ENCODE data around the gene ZSCAN12. TPM values are rescaled to one million over a fixed set of nuclear protein-coding genes. Genes with fewer than 3 reads are reported as not detected.

Gene ZSCAN12
- total RNA-seq, 1 experiment from 2014 or later, result 6.3 TPM

DNA sequence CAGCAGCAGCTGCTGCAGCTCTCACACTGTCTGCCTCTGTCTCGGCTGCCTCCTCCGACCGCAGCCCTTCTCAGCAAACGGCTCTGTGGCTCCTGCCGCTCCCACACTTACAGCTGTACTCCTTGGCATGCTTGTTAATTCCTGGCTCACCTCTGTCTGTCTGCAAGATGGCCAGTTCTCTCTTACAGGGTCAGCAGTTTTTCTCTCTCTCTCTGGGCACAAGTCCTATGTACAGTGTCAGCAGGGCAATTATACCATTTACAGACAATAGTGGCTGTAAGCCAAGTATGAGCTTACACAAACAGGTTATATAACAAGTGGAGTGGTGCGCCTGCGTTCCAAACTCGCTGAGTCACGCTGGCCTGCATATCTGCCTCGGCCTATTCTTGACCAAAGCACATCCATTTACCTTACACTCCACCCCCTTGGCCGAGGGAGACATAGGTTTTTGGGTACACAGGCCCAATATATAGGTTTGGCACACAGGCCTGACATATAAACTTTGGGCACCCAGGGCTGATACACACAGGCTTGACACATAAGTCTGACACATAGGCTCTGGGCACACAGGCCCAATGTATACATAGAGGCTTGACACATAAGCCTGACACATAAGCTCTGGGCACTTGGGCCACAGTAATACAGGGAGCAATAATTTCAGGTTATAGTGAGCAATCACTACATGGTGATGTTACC lies 45.4 kb downstream of the ZSCAN12 start:
- DNase-seq (ENCODE audit: low read depth), result peak; percentile 76

DNA sequence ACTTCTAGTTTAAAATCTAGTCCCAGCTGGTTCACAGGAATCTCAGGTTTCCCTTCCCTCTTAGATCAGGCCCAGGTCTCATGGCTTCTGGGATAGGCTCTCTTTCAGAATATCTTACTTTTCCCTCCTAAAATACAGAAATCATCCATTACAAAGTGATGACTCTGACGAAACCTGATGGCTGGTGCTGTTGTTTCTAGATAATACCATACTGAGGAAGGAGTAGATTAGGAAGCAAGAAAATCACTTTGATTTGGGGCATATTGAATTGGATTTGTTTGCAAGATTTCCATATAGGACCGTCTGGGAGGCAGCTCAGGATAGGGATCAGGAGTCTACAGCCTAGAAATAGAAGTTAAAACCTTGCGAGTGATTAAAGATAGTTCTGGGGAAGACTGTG lies 46.2 kb downstream of the ZSCAN12 start:
- DNase-seq (ENCODE audit: low read depth), result peak; percentile 27

DNA sequence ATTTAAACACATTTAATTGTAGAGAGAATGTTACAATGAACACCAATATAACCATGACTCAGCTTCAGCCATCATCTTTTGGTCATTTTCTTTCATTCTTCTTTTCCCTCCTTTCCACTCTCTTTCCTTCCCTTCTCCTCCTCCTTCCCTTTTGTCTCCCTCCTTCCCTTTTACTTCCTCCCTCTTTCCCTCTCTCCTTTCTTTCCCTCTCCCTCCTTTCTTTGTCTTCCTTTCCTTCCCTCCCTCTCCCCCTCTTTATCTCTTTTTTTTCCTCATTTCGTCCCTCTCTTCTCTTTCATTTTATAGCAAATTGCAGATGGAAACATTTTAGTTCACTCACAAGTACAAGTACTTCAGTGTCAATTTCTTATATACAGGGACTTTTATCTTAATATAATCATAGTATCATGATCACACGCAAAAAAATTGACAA lies 48.0 kb downstream of the ZSCAN12 start:
- DNase-seq (ENCODE audit: low read depth), result no peak

DNA sequence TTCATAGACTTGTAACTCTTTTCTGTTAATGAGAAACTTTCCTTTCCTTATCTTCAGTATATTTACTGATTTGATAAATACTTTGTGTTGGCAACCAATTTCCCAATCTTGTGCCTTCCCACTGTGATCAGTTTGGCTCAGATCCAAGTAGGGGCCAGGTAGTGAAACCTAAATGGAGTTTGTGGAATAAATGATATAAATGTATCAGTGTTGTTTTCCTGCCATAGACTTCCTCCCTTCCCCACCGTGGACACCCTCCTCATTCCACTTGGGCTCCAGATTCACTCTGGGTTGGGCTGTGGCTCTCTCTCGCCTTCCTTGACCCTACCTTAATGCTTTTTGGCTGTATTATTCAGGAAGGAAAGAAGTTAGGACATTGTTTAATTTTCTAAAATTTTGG lies 48.5 kb downstream of the ZSCAN12 start:
- DNase-seq (ENCODE audit: low read depth), result peak; percentile 13

DNA sequence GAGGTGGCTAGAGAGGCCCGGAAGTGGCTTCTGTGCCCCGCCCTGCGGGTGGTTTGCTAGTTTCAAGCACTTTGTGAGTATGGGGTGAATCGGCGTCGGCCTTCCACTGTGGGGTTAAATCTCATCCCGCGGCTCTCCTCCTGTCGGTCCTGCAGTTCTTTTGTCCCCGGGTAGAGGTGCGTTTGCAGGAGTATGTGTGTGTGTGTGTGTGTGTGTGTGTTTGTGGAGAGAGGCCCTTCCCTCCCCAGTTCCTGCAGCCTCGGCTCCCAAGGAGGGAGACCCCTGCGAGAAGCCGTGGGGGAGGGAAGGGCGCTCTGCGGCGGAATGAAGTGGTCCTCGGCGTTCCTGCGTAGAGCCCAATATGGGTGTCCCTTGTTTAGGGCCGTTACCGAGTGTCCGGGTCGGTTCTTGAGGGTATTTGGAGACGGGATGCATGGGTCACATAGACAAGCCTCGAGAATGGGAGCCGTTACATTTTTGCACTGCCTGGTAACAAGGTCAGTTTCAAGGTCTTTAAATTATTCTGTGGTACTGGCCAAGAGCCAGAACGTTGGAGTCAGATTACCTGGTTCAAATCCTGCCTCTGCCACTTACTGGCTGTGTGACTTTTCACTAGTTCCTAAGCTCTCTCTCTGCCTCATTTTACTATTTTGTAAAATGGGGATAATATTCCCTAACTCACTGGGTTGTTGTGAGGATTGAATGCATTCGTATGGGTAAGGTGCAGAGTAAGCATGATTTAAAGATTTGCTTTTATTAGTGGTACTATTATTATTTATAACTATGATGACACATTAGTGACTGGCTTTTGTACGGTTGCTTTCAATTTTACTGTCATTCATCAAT lies 49.4 kb downstream of the ZSCAN12 start, which contains the start of gene ZKSCAN3:
ZKSCAN3 (plus strand) TSS at position 56 of the 846 bp plus-strand sequence. CDS start 9,640 bp downstream, outside the sequence.
- peak; percentile 89 for DNase-seq (ENCODE audit: low read depth)

DNA sequence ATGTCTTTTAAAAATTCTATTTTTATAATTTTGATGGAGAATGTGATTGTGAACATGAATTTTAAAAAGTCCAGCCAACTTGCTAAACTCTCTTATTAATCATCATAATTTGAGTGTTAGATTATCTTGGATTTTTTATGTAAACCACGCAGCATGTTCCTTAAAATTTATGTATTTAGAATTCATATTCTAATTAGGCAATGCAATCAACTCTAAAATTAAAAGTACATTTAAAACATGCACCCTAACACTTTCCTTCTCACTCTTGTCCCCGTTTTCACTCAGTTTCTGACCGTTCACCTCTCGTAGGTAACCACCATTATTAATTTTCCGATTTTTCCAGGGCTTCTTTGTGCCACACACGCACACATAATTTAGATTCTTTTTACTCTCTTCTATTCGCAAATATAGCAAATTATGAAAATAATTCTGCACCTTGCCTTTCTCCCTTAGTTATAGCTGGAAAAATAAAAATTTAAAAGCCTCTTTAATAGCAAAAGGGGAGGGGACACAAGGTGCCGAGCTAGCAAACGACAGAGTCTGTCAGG lies 50.1 kb downstream of the ZSCAN12 start:
- DNase-seq (ENCODE audit: low read depth), result no peak

DNA sequence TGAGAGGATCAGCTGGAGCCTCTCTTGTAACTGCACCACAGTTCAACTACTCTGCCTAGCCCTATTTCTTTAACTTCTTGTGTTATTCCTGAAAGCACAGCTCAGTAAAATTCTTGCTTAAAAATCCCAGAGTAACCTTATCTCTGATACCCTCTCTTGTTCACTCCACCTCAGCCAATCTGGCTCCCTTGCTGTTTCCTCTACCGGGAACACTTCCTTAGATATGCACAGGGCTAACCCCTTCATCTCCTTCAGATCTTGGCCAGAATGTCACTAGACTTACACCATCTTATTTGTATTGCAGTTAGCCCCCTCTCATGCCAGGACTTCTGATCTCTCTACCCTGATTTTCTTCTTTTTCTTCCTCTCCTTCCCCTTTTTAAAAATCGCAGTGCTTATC lies 52.4 kb downstream of the ZSCAN12 start:
- no peak for DNase-seq (ENCODE audit: low read depth)

DNA sequence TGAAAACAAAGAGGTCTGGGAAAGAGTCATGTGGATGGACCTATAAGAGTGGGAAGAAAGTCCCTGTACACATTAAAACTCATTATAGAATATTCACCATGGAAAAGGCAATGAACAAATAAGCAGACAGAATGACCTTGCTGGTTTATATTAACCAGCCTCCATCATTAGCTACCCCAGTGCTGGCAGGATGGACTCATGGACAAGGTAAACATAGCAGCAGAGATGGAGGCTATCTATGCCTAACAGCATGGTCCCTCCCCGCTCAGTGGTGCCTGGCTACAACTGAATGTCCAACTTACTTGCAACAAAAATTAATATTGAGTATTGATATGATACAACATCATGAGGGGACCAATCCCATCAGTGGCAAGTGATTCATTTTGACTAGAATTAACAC lies 54.3 kb downstream of the ZSCAN12 start:
- DNase-seq (ENCODE audit: low read depth), result no peak

DNA sequence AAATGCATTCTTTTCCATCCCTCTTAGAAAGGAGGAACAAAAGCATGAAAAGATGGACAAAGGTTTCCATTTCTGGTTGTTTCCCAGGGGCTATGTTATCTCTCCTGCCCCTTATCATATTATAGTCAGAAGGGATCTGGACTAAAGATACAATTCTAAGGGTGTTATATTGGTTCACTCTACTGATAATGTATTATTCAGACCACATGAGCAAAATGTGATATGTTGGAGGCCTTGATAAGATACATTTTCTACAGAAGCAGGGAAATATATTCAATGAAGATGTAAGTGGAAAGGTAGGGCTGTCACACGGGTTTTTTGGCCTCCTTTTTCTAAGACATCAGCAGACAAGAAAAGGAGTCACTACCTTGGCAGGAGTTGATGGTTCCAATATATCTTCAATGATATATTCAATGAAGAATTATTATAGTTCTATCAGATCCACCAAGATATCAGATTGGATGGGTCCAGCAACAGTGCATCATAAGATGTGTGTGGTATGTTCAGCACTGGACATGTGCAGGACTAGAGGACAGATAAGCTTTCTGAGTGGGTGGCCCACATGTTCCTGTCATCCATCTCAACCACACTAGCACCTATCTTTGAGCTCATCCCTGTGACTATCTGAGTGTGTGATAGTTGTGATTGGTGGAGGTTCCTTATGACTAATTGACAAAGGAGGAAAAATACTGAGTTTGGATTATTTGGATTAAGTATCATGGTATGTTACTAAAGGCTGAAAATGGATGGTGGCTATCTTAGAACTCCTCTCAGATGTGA lies 55.5 kb downstream of the ZSCAN12 start:
- no peak for DNase-seq (ENCODE audit: low read depth)

DNA sequence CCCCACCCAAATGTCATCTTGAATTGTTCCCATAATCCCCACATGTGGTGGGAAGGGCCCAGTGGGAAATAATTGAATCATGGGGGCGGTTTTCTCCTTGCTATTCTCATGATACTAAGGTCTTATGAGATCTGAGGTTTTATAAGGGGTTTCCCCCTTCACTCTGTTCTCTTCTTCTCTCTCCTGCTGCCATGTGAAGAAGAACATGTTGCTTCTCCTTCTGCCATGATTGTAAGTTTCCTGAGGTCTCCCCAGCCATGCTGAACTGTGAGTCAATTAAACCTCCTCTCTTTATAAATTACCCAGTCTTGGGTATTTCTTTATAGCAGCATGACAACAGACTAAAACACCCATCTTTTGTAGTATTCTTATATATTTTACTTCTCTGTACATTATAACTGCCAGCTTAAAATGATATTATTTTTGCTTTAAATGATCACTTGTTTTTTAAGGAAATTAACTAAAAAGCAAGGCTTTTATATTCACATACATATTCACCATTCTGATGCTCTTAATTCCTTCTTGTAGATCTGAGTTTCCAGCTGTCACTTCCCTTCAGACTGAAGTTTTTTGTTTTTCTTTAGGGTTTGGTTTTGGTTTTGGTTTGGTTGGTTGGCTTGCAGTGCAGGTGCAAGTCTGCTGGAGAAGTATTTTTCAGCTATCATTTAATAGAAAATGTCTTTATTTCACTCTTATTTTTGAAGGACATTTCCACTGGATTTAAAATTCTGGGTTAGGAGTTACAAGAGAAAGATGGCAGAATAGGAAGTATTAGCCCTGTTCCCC lies 59.0 kb downstream of the ZSCAN12 start:
- no peak for DNase-seq (ENCODE audit: low read depth)

DNA sequence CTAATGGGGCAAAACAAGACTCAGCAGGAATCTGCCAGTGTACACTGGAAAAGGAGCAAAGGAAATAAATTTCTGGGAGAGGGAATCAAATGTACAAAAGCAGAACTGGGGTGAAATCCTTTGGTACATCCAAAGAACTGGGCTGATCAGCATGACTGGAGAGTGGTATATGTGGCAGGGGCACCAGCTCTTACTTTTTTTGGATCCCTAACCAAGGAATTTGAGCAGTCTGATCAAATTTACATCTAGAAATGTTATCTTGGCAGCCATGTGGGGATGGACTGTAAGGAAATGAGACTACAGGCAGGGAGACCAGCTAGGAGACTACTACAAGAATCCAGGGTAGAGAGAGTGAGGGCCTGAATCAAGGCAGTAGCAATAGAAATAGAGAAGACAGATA lies 62.4 kb downstream of the ZSCAN12 start:
- no peak for DNase-seq (ENCODE audit: low read depth)

DNA sequence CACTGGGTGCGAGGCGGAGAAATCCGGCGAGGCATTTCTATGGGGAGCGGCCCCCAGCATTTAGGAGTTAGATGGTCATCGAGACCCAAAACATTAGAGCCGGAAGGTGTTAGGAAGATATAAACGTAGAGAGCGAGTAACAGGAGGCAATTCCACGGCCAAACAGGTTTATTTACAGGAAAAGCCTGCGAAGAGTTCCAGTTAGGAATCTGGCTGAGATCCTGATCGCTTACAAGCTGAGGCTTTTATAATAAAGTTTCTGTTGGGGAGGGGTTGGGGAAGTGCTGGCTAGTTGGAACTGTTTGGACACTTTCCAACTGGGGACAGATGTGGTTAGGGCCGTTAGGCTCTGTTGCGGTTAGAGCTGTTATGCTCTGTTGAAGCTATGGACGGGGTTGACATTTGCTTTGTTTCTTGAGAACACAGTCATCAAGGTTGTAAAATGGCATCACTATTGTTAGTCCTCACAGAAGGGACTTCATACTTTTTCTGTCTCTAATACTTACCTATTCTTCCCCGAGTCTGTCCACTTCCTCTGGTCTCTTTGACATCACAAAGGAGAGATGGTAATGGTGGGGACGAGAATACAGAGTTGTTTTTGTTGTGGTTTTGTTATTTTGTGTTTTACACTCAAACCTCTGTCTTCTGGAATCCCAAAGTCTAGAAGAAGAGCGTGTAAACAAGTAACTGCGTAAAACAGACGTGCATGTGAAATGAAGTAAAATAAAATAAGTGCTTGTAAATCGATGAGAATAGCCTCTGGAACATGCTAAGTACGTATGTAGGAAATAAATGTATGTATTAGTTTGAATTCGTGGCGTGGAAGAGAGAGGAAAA lies 63.0 kb downstream of the ZSCAN12 start:
- peak; percentile 83 for DNase-seq (ENCODE audit: low read depth)

DNA sequence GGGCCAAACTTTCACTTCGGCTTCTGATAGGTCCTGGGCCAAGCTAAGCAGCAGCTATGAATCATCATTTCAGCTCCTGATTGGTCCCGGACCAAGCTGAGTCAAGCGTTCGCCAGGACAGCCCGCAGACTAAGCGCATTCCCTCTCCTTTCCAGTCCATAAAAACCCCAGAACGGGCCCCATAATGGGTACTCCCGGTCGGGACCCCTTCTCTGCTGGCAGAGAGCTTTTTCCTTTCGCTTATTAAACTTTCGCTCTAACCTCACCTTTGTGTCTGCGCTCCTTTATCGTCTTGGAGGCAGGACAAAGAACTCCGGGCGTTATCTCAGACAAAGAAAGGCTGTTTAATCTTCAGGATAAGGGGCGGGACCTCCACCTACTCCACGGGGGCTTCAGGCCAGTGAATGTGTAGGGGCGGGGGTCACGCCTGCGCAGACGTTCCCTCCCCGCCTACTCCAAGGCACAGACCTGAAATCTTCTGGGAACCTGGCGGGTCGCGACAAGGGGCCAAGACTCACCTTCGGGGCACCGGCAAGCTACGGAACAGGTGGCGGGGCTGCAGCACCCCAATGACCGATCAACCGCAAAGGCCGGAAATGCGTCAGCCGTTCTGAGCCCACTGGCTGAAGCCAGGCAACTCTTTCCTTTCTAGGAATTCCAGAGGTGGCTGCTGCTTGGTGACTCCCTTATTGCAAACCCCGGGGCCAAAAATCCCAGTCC lies 63.8 kb downstream of the ZSCAN12 start, which contains the start of gene ZSCAN31:
ZSCAN31 (minus strand) TSS at position 585 of the 720 bp plus-strand sequence. CDS start 6,465 bp downstream, outside the sequence.
- DNase-seq (ENCODE audit: low read depth), result peak; percentile 99

DNA sequence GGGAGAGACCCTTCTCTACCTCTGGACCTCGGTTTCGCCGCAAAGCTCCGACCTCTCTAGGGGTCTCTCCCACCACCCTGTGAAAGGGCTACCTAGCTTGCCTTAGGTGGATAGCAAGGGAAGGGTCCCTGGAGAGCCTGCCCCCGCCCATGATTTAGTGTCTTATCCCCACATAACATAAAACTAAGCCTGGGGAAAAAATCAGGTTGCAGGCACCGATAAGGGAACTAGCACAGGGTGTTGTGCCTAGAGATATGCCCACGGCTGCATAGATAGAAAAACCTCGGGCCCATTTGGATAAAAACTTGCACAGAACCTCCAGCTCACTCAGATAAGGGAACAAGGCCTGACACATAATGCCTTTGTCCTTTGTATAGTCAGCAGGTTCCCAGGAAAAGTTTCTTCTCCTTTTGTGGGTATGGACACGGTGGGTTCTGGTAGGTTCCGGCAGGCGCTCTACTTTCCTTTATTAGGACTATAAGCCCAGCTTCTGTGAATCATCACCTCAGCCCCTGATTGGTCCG lies 64.4 kb downstream of the ZSCAN12 start:
- DNase-seq (ENCODE audit: low read depth), result no peak

DNA sequence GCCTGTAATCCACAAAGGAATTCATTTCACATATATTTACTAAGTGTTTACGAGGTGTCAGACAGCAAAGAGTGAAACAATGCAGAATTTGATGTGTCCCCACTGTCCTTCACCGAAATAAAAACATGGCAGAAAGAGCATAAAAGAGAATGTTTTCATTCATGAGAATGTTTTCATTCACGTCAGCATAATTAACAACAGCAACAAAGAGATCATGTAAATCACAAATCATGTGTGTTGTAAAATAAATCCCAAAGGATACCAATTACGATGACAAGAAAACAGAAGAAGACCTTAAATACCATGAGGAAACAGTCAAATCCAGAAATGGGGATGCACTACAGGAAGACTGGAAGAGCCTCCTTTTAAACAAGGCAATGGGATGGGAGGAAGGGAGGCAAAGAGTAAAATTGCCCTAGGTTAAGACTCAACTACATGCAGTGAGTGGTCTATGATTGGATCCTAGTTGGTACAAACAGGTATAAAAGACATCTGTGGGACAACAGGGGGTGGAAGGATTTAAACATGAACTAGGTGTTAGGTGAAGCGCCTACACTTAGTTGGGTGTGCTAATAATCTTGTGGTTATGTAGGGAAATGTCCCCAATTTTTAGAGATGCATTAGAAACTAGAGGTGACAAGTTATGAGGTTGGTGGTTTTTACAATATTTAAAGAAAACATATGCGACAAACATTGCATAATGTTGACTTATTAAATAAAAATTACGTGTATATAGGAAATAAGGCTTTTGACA lies 65.1 kb downstream of the ZSCAN12 start:
- no peak for DNase-seq (ENCODE audit: low read depth)

DNA sequence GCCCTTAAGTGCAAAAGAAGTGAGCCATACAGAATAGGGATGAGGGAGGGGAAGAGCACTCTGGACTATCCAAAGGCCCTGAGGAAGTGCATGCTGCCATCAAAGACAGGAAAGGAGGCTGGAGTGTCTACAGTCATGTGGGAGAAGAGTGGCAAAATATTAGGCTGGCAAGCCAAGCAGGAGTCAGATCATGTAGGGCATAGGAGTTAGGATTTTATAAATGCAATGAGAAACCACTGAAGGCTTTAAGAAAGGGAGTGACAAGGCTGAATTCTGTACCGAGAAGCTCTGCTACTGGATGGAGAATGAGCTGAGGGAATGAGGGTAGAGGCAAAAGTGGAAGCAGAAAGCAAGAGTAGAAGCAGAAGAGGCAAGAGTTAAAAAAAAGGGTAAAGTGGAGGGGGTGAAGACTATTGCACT lies 65.9 kb downstream of the ZSCAN12 start:
- no peak for DNase-seq (ENCODE audit: low read depth)

DNA sequence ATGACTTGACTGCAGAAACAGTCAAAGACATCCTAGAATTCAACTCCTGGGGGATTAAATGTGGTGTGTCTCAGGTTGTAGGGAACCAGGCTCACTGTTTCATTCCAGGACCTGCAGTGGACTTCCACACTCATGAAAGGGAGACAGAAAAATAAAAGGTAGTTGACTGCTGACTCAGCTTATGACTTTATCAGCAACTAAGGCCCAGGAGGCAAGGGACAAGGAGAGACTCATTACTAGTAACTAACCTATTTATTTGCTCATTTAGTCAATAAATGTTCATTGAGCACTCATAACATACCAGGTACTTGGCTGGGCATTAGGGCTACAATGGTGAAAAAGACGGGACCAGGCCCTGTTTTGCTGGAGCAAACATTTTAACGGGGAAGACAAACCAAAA lies 66.5 kb downstream of the ZSCAN12 start:
- DNase-seq (ENCODE audit: low read depth), result no peak

DNA sequence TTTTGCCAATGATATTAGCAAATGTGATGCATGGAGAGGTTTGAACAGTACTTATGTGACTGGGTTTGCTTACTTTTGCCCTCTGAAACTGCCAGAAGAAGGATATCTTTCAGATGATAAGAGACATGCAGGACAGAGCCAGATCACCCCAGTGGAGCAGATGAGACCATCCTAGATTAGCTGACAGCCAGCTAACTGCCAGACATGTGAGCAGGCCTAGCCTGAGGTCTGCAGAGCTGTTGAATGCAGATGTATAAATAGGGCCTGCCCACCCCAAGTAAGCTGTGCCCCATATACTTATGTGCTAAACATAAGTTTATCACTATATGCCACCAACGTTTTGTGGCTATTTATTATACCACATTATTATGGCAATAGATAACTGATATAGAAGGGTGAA lies 69.5 kb downstream of the ZSCAN12 start:
- DNase-seq (ENCODE audit: low read depth), result no peak
